Omental fat pad (tissue), 4 donors: ENCODE results near the gene IRF7. TPM values are rescaled to one million over a fixed set of nuclear protein-coding genes. Genes with fewer than 3 reads are reported as not detected.

Source experiments
- ATAC-seq: fragments of 150-250 bp; one replicate; pipeline ENCODE4 v1.9.1; 2016; ENCODE audit warnings: mild to moderate bottlenecking, moderate library complexity; ENCODE audit not compliant: low FRiP score
- DNase-seq: peaks from one replicate; pipeline ENCODE4 v3.0.0-alpha.2; 2019; ENCODE audit warnings: low spot score
- total RNA-seq, 4 donors: library from RNA; depleted of rRNA; stranded (reverse); fragments of >200 nt; gene quantifications; one replicate each; pipeline ENCODE4 v1.1.0, GENCODE V29; 2016
- TF ChIP-seq, protein P1 (sequence below), 3 donors: fragments of 450-650 bp; IDR thresholded peaks; one replicate each; pipeline ENCODE4 v1.5.1; 2016 to 2017; ENCODE audit warnings: antibody characterized with exemption in 3 of 3, mild to moderate bottlenecking in 3 of 3, moderate library complexity in 2 of 3

Gene IRF7
- total RNA-seq, 4 donors from 2014 or later = 15.4 to 56.8 (median 35.6) TPM

DNA sequence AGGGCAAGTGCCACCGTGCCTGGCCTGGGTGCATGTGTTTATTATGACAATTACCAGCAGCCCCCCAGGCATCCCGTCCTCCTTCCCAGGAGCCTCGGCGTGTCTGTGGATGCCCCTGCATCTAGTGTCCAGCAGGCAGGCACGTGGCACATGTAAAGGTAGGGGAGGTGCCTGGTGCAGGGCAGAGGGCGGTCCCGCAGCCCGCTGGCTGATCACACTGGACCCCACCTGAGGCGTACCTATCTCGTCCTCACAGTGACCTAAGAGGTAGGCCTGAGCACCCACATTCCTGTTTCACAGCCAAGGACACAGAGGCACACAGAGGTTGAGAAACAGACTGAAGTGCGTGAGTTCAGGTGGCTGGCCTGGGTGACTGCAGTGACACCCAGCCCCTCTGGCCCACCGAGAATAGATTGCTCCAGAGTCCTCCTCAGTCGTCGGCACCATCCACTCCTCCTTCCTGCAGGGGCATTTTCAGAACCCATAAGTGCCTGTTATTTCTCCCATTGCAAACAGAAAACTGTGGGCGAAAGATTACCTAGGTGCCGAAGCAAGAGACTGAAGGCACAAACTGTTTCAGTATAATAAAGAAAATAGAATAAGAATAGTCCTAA lies 42.5 kb downstream of the IRF7 start:
- ATAC-seq (no peak), DNase-seq (no peak)
- TF ChIP-seq, protein P1, sequence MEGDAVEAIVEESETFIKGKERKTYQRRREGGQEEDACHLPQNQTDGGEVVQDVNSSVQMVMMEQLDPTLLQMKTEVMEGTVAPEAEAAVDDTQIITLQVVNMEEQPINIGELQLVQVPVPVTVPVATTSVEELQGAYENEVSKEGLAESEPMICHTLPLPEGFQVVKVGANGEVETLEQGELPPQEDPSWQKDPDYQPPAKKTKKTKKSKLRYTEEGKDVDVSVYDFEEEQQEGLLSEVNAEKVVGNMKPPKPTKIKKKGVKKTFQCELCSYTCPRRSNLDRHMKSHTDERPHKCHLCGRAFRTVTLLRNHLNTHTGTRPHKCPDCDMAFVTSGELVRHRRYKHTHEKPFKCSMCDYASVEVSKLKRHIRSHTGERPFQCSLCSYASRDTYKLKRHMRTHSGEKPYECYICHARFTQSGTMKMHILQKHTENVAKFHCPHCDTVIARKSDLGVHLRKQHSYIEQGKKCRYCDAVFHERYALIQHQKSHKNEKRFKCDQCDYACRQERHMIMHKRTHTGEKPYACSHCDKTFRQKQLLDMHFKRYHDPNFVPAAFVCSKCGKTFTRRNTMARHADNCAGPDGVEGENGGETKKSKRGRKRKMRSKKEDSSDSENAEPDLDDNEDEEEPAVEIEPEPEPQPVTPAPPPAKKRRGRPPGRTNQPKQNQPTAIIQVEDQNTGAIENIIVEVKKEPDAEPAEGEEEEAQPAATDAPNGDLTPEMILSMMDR (IDR thresholded peaks at IDR 0.05) = no peak

DNA sequence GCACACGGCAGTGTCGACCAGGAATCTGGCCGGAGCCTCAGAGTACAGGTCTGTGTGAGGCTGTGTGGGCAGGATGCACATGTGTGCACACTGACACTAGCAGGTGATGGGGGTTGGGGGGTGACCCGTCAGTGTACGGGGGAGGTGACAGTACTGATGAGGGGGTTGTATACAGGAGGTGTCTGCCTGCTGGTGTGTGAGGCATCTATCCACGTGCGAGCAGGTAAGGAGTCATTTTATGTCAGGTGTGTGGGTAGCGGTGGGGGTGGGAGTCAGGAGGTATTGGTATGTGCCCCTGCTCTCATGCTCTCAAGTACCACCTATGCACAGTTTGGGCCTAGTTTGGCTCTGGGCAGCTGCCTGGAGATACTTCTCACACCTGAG lies 44.0 kb downstream of the IRF7 start:
- DNase-seq = no peak
- no peak for ATAC-seq
- TF ChIP-seq, protein P1 (IDR thresholded peaks at IDR 0.05) = no peak

DNA sequence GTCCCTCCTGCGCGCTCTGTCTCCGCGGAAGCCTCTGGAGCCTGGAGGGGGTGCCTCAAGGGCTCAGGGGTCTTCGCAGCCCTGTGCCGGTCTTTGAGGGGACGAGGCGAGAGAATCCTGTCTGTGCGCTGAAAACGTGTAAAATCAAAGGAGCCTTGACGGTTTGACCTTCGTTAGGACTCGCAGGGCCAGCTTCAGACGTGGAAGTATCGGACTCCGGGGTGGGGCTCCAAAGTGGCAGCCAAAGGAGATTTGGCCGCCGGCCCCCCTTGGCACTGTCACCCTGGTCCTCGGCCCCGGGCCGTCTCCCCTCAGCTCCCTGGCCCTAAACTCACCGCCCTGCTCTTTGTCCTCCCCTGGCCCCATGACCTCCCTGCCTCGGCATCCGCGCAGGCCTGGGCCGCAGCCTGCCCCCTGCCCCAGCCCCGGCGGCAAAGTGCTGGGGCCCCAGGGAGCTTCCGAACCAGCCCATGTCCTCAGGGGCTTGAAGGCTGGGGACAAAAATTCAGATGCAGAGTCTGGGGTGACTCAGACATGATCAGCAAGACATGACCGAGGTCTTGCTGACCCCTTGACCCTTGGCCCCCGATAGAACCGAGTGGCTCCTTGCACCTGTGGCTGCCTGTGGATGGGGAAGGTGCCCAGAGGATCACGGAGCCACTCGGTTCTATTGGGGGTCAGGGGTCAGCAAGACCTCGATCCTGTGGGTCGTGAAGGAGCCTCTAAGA lies 46.4 kb downstream of the IRF7 start:
- no peak for ATAC-seq
- DNase-seq = no peak
- TF ChIP-seq, protein P1 (IDR thresholded peaks at IDR 0.05) = no peak

DNA sequence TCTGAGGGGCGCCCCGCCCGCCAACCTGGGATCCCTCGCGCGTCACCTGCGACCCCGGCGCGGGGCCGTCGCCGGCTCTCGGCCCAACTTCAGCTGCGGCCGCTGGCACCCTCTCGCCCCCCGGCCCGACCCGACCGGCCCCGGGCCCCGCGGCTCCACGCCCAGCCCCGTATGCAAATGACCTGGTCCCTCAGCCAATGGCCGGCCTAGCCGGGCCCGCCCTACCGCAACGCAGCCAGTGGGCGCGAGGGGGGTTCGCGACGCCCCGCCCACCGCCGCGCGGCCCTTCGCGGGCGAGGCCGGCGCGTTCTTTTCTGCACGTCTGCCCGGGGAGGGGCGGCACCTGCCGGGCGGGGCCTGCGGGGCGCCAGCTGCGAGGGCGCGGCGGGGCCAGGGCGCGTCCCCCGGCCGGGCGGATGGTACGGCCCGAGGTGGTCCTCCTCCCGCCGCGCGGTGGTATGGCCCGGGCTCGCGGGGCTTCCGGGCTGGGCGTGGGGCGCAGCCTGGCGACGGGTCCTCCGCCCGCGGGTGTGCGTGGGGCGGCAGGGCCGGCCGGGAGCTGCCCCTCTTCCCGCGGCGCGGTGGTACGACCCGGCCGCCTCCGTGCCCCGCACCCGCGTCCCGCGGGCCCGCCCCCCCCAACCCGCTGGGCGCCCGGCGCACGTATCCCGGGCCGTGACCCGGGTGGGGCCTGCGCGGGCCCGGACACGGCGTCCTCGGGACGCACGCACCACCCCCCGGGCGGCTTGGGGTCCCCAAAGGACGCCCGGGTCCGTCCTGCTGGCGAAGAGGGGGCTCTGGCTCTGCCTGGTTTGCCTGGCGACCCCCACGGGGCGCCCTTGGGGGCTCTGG lies 47.2 kb downstream of the IRF7 start:
- peak; percentile 90 for ATAC-seq
- peak; percentile 51 for DNase-seq
- TF ChIP-seq, protein P1 (IDR thresholded peaks at IDR 0.05) = no peak

DNA sequence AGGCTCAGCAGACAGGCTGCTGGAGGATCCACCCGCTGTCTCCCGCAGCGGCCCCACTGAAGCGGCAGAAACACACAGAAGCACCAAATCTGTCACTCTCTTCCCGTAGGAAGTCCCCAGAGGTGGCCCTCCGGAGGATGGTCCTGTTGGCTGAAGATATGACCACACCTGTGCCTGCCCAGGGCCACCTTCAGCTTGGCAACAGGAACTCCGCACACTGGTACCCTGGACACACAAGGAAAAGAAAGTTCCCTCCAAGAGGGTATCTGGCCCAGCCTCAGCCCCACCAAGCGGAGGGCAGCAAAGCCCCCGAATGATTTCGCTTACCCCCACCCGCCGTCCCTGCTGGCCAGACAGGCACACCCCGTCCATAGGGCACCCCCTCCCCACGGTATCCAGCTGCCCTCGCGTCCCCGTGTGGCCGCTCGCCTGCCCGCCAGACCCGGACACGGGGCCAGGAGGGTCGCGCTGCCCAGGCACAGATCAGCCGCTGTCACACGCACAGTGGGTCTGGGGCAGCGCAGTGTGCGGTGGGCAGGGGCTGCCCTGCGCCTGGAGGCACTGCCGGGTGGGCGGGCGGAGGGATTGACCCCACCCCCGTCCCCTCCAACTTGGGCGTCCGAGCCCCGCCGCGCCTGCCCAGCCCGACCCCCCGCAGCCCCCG lies 48.0 kb downstream of the IRF7 start:
- TF ChIP-seq, protein P1 (IDR thresholded peaks at IDR 0.05) = no peak
- DNase-seq = no peak
- ATAC-seq = peak; percentile 41

DNA sequence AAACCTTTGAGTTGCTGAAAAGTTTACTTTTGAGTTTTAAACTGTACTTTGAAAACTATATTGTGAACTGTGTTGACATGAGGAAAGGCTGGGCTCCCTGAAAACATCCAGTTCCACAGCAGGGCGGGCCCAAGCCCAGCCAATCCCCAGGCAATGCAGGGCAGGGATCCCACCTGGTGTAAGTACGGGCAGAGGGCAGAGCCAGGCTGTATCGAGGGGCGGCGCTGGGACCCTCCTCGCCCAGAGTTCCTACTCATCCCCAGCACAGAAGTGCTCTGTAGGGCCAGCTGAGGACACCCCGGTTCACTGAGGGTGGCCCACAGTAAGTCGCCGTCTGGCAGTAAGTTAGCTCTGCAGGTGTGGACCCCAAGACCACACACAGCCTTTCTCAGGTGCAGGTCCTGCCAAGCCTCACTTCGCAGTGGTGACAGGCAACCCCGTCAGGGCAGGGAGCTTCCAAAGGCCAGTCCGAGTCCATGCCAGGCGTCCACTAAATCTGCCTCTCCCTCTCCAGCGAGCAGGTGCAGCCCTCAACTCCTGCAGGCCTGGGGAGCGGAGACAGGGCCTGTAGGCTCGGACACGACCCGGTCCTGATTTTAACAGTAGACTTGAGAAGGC lies 48.6 kb downstream of the IRF7 start:
- ATAC-seq = no peak
- no peak for DNase-seq
- TF ChIP-seq, protein P1 (IDR thresholded peaks at IDR 0.05) = no peak
